Thyroid gland (tissue), 4 donors: ENCODE measurements around the gene ALKAL2. TPM values are rescaled to one million over a fixed set of nuclear protein-coding genes. Genes with fewer than 3 reads are reported as not detected.

Experiments
- DNase-seq, 2 donors: peaks; one replicate each; pipeline ENCODE4 v3.0.0-alpha.2; 2019
- H3K27ac ChIP-seq, 3 donors: fragments of 200-600 bp; sonication (generic); 1 replicate in 2 of 3; 2 replicates in 1 of 3; pipeline ENCODE4 v1.5.1; 2016 to 2019; ENCODE audit warnings: mild to moderate bottlenecking in 1 of 3, moderate library complexity in 1 of 3
- H3K27me3 ChIP-seq: fragments of 200-600 bp; sonication (generic); one replicate; pipeline ENCODE4 v1.5.1; 2019
- H3K36me3 ChIP-seq, 2 donors: fragments of 200-600 bp; sonication (generic); one replicate each; pipeline ENCODE4 v1.5.1; 2016 to 2019
- H3K4me1 ChIP-seq, 2 donors: fragments of 200-600 bp; sonication (generic); one replicate each; pipeline ENCODE4 v1.5.1; 2017 to 2019
- H3K4me3 ChIP-seq, 3 donors: fragments of 200-600 bp; sonication (generic); replicated peaks in 1 of 3; 1 replicate in 2 of 3; 2 replicates in 1 of 3; pipeline ENCODE4 v1.5.1; 2016; ENCODE audit warnings: mild to moderate bottlenecking in 1 of 3
- H3K9me3 ChIP-seq: fragments of 200-600 bp; sonication (generic); one replicate; pipeline ENCODE4 v1.5.1; 2017
- POLR2A ChIP-seq, 2 donors: fragments of 450-650 bp; IDR thresholded peaks; one replicate each; pipeline ENCODE4 v1.6.1; 2017; ENCODE audit warnings: antibody characterized with exemption in 2 of 2, mild to moderate bottlenecking in 2 of 2, moderate library complexity in 1 of 2
- WGBS, 2 donors: methylation state at CpG; one replicate each; pipeline ENCODE4 v1.1.5; 2017; 5-methylcytosine and 5-hydroxymethylcytosine counted together
- intact Hi-C: fragments of 100-400 bp; cut with DNase I; formaldehyde crosslinking; loops from one replicate; pipeline ENCODE4 v1.15.1; 2023
- total RNA-seq, 4 donors: library from RNA; depleted of rRNA; stranded (reverse); fragments of >200 nt; gene quantifications; one replicate each; pipeline ENCODE4 v1.2.3, GENCODE V29; 2016
- TF ChIP-seq, protein P1 (sequence below), 6 experiments: fragments of 200-600 bp in 3 of 6; fragments of 450-650 bp in 3 of 6; sonication (generic) in 3 of 6; IDR thresholded peaks; one replicate each; pipeline ENCODE4 v1.5.1; 2016 to 2019; ENCODE audit warnings: antibody characterized with exemption in 6 of 6, mild to moderate bottlenecking in 2 of 6, inconsistent platforms in 1 of 6, moderate library complexity in 1 of 6

Gene ALKAL2
- total RNA-seq, 4 donors from 2014 or later = 1.3 to 9.8 (median 7.3) TPM

DNA sequence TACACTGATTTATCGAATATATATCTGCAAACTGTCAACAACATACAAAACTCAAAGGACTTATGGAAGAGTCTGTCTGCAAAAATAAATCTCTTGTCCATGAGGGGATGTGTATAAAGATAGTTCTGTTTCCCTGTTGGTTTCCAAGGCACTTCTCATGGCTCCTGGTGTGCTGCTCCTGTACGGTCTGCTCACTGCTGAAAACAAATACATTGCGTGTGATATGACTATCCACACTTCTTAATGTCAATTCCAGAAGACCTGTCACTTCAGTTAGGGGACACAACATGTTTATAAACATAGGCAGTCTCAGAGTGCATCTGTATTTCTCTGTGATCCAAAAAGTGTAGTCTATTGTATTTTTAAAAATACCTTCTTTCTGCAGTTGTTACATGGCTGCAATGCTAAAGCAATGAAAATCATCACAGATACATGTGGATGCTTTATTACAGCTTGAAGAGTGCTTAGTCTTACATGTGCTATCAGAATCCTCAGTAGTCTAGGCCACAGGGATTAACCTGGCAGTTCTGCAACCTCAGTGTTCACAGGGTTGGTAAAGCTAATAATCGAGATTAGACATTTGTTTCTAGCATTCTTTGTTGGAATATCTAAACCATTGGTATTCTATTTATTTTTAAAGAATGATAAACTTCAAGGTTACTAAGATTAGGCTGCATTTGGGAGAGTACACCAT is 7.8 kb downstream of the ALKAL2 start:
- no peak for DNase-seq
- intact Hi-C loops = no loop called here
- Histone ChIP-seq H3K27ac (no peak overlapping the region), H3K9me3 (no peaks in the 10 kb centered on the region), H3K4me3 (no peak overlapping the region), H3K36me3 (peaks cover 22 to 43% of the 10 kb centered on the region in 2 donors), H3K27me3 (no peaks in the 10 kb centered on the region), H3K4me1 (no peaks in the 10 kb centered on the region)
- 92 to 94% methylated on average over 4 of the region's 4 CpGs for WGBS, 2 donors
- TF ChIP-seq, protein P1, sequence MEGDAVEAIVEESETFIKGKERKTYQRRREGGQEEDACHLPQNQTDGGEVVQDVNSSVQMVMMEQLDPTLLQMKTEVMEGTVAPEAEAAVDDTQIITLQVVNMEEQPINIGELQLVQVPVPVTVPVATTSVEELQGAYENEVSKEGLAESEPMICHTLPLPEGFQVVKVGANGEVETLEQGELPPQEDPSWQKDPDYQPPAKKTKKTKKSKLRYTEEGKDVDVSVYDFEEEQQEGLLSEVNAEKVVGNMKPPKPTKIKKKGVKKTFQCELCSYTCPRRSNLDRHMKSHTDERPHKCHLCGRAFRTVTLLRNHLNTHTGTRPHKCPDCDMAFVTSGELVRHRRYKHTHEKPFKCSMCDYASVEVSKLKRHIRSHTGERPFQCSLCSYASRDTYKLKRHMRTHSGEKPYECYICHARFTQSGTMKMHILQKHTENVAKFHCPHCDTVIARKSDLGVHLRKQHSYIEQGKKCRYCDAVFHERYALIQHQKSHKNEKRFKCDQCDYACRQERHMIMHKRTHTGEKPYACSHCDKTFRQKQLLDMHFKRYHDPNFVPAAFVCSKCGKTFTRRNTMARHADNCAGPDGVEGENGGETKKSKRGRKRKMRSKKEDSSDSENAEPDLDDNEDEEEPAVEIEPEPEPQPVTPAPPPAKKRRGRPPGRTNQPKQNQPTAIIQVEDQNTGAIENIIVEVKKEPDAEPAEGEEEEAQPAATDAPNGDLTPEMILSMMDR (IDR thresholded peaks at IDR 0.05) = no peak
- no peak for TF ChIP-seq POLR2A (IDR thresholded peaks at IDR 0.05)

DNA sequence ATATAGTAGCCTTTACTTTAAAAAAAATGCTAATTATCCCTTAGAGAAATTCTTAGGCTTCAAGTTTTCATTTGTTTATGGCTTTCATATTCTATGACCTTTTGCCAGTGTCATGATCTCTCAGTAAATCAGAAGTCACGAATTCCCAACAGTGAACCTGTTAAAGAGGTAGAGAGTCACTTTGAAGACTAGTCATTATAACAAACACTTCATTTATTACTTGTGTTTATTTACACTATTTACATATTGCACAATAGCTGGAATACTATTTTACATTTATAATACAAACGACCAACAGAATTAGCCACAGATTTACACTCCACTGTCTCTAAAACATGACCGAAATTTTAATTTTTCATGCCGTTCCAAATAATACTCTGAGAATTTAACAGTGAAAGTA is 8.5 kb downstream of the ALKAL2 start:
- intact Hi-C loops = no loop called here
- H3K4me1 ChIP-seq = no peaks in the 10 kb centered on the region
- no peak overlapping the region for H3K4me3 ChIP-seq
- 89% methylated on average over 4 of the region's 4 CpGs for WGBS, 2 donors
- no peaks in the 10 kb centered on the region for H3K27me3 ChIP-seq
- no peak for DNase-seq
- no peak for TF ChIP-seq POLR2A (IDR thresholded peaks at IDR 0.05)
- TF ChIP-seq, protein P1 (IDR thresholded peaks at IDR 0.05) = no peak
- H3K9me3 ChIP-seq = no peaks in the 10 kb centered on the region
- peaks cover 22 to 43% of the 10 kb centered on the region in 2 donors for H3K36me3 ChIP-seq
- H3K27ac ChIP-seq = no peak overlapping the region

DNA sequence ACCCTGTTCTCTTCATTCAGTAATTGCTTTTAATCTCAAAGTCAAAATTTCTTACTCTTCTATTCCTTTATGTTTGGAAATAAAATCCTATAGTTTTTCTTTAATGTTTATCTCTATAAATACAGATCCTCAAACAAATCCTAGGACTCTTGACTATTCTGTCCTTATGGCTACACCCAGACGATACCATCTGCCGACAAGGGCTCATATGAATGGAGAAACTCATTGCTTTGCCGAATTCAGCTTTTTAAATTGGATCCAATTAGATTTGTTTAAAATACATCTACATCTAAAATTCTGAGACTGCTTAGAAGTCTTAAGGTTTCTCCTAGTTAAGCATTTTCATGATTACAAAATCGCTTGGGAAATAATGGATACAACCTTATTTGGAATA is 9.0 kb downstream of the ALKAL2 start:
- no peaks in the 10 kb centered on the region for H3K27me3 ChIP-seq
- no peak for DNase-seq
- 93 to 95% methylated on average over 4 of the region's 4 CpGs for WGBS, 2 donors
- no peak for TF ChIP-seq POLR2A (IDR thresholded peaks at IDR 0.05)
- TF ChIP-seq, protein P1 (IDR thresholded peaks at IDR 0.05) = no peak
- H3K9me3 ChIP-seq = no peaks in the 10 kb centered on the region
- no peak overlapping the region for H3K27ac ChIP-seq
- peaks cover 22 to 43% of the 10 kb centered on the region in 2 donors for H3K36me3 ChIP-seq
- intact Hi-C loops = no loop called here
- no peak overlapping the region for H3K4me3 ChIP-seq
- no peaks in the 10 kb centered on the region for H3K4me1 ChIP-seq

DNA sequence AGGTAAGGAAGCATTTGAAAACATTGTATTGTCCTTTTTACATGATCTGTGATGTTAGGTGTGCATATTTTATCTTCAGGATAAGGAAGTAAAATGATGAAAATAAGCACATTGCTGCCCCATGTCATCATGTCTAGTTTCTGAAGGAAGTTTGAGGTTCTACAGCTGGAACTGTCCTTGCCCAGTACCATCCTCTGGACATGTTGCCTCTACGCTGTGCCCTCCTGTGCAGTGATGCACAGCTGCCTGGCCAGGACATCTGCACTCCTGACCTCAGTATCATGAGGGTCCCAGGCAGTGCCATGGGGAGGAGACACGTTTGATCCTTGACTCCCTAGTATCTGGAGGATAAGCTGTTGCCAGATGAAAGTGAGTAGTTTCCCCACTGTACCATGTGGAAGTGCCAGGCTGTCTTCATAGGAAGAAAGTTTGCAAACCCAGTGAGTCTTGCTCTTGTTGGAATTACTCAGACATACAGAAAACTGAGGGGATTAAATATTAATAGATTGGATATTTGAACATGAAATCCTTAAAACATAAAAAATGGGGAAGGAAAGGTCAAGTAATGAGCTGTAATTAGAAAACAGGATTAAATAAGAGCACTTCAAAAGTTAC is 9.5 kb downstream of the ALKAL2 start:
- Histone ChIP-seq H3K4me1 (no peaks in the 10 kb centered on the region), H3K9me3 (no peaks in the 10 kb centered on the region), H3K4me3 (no peak overlapping the region), H3K27ac (no peak overlapping the region), H3K27me3 (no peaks in the 10 kb centered on the region), H3K36me3 (peaks cover 22 to 43% of the 10 kb centered on the region in 2 donors)
- DNase-seq = no peak
- 86 to 88% methylated on average over 2 of the region's 2 CpGs for WGBS, 2 donors
- intact Hi-C loops = no loop called here
- TF ChIP-seq, protein P1 (IDR thresholded peaks at IDR 0.05) = no peak
- TF ChIP-seq POLR2A (IDR thresholded peaks at IDR 0.05) = no peak

DNA sequence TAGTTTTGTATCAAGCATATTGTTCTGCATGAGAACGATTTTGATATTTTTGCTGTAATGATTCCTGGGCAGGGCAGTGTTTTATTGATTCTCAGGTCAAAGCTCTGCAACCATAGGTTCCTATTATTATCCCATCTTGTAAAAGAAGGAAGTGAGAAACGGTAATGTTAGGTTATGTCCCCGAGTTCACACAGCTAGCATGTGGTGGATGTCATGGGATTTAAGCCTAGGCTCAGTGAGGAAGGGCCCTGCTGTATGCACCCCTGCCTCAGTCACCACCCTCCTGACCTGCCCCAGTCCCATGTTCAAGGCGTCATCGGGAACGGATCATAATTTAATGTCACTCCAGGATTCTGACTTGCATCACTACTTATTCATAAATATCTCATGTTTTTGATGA is 12.4 kb downstream of the ALKAL2 start:
- 84 to 94% methylated on average over 6 of the region's 6 CpGs for WGBS, 2 donors
- H3K36me3 ChIP-seq = peaks cover 22 to 30% of the 10 kb centered on the region in 2 donors

More for the DNA sequence above, 12.4 kb downstream of the ALKAL2 start:
- DNase-seq = no peak
- no peaks in the 10 kb centered on the region for H3K4me1 ChIP-seq
- H3K9me3 ChIP-seq = no peaks in the 10 kb centered on the region
- TF ChIP-seq POLR2A (IDR thresholded peaks at IDR 0.05) = no peak
- TF ChIP-seq, protein P1 (IDR thresholded peaks at IDR 0.05) = no peak
- intact Hi-C loops = no loop called here
- no peaks in the 10 kb centered on the region for H3K27me3 ChIP-seq
- no peak overlapping the region for H3K27ac ChIP-seq
- no peak overlapping the region for H3K4me3 ChIP-seq
